Measurements from ENCODE around the gene UBA1. TPM values are rescaled to one million over a fixed set of nuclear protein-coding genes. Genes with fewer than 3 reads are reported as not detected.

Gene UBA1
- total RNA-seq, 1 donor from 2014 or later = 161 TPM

DNA sequence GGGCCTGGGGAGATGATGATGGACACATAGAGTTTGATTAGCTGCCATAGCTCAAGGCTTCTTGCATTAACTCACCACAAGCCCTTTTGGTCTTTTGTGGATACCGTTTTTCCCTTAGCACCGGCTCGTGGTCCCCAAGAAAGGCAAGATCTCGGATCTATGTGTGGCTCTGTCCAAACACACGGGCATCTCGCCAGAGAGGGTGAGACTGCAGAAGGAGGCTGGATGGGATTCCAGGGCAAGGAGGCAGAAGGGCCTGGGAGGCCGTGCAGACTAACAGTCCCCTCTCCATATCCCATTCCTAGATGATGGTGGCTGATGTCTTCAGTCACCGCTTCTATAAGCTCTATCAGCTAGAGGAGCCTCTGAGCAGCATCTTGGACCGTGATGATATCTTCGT is 48.7 kb downstream of the UBA1 start:
- TF ChIP-seq CTCF (IDR thresholded peaks at IDR 0.05) = no peak
- intact Hi-C loops (cut with DNase I) = no loop called here
- no peak overlapping the region for H3K27ac ChIP-seq
- no peaks in the 10 kb centered on the region for H3K9me3 ChIP-seq
- H3K36me3 ChIP-seq = peaks cover 51% of the 10 kb centered on the region
- no peaks in the 10 kb centered on the region for H3K27me3 ChIP-seq
- DNase-seq (no peak), ATAC-seq (no peak)
- H3K4me1 ChIP-seq = no peaks in the 10 kb centered on the region
- no peak overlapping the region for H3K4me3 ChIP-seq

- no peak for TF ChIP-seq CTCF (IDR thresholded peaks at IDR 0.05)
- Histone ChIP-seq H3K9me3 (no peaks in the 10 kb centered on the region), H3K36me3 (peaks cover 51% of the 10 kb centered on the region), H3K27ac (no peak overlapping the region), H3K4me3 (no peak overlapping the region), H3K27me3 (no peaks in the 10 kb centered on the region), H3K4me1 (no peaks in the 10 kb centered on the region)
- DNase-seq (no peak), ATAC-seq (no peak)
- intact Hi-C loops (cut with DNase I) = no loop called here
Observed at GRCh38 chrX:47243351-47243750, 49.7 kb downstream of the UBA1 start.

DNA sequence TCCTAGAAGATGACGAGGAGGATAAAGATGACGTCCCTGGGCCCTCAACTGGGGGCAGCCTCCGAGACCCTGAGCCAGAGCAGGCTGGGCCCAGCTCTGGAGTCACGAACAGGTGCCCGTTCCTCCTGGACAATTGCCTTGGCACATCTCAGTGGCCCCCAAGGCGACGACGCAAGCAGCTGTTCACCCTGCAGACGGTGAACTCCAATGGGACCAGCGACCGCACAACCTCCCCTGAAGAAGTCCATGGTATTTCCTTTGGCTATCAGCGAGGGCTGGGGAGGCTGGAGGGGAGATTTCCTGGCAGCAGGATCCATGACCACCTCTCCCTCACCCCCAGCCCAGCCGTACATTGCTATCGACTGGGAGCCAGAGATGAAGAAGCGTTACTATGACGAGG is 51.0 kb downstream of the UBA1 start:
- intact Hi-C loops (cut with DNase I) = no loop called here

DNA sequence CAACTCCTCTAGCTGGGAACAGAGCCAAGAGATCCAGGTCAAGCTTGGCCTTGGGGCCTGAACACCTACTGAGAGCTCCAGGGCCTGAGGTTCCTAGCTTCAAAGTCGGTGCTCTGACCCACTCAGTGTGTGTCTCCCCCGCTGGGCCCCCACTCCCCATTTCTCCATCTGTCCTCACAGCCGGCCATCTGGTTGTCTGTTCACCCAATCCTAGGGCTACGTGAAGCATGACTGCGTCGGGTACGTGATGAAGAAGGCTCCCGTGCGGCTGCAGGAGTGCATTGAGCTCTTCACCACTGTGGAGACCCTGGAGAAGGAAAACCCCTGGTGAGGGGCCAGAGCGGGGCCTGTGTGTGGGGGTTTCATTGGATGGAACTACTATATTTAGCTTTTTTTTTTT is 51.5 kb downstream of the UBA1 start:
- Histone ChIP-seq H3K27ac (no peak overlapping the region), H3K9me3 (no peaks in the 10 kb centered on the region), H3K27me3 (no peaks in the 10 kb centered on the region), H3K36me3 (peaks cover 47% of the 10 kb centered on the region), H3K4me1 (no peaks in the 10 kb centered on the region), H3K4me3 (no peak overlapping the region)
- intact Hi-C loops (cut with DNase I) = no loop called here
- DNase-seq (no peak), ATAC-seq (no peak)
- no peak for TF ChIP-seq CTCF (IDR thresholded peaks at IDR 0.05)

More for the DNA sequence above, 51.0 kb downstream of the UBA1 start:
- DNase-seq = no peak
- H3K4me1 ChIP-seq = no peaks in the 10 kb centered on the region
- TF ChIP-seq CTCF (IDR thresholded peaks at IDR 0.05) = no peak
- no peak overlapping the region for H3K4me3 ChIP-seq
- no peaks in the 10 kb centered on the region for H3K9me3 ChIP-seq
- no peak overlapping the region for H3K27ac ChIP-seq
- H3K36me3 ChIP-seq = peaks cover 51% of the 10 kb centered on the region
- ATAC-seq = no peak
- no peaks in the 10 kb centered on the region for H3K27me3 ChIP-seq

DNA sequence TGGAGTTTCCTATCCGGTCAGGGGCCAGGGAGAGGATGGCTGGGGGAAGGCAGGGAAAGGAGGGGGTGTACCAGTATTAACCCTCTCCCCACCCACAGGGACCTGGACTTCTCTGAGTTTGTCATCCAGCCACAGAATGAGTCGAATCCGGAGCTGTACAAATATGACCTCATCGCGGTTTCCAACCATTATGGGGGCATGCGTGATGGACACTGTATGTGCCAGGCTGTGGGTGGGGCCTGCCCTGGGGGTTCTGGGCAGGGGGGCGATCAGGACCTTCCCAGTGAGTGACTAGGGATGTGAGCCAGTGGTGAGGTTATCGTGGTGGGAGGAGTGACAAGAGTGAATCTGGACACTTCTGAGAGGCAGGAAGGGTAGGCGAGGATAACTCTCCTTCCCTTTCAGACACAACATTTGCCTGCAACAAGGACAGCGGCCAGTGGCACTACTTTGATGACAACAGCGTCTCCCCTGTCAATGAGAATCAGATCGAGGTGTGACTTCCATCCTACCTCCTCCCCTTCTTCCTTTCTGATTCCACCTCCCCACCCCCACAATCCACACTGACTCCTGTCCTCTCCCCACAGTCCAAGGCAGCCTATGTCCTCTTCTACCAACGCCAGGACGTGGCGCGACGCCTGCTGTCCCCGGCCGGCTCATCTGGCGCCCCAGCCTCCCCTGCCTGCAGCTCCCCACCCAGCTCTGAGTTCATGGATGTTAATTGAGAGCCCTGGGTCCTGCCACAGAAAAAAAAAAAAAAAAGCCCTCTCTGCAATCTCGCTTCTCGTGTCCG is 53.8 kb downstream of the UBA1 start:
- intact Hi-C loops (cut with DNase I) = no loop called here
- no peak for DNase-seq
- Histone ChIP-seq H3K36me3 (peaks cover 30% of the 10 kb centered on the region), H3K9me3 (no peaks in the 10 kb centered on the region), H3K4me3 (no peak overlapping the region), H3K27ac (no peak overlapping the region), H3K4me1 (no peaks in the 10 kb centered on the region), H3K27me3 (no peaks in the 10 kb centered on the region)
- TF ChIP-seq CTCF (IDR thresholded peaks at IDR 0.05) = no peak
- ATAC-seq = no peak

DNA sequence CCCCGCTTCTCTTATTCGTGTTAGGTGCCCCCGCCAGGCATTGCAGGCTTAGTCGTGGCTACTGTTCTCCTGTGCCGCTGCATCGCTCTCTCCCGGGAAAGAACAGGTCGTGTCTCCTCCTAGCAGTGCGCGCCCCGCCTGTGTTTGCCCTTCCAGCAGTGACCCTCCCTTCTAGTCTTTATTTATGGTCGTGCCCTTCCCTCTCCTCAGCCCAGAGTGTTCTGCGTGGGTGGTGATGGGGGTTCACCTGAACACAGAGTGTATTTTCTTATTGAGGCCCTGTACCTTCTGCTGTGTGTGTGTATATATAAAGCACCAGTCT is 54.3 kb downstream of the UBA1 start:
- no peak for TF ChIP-seq CTCF (IDR thresholded peaks at IDR 0.05)
- intact Hi-C loops (cut with DNase I) = no loop called here
- Histone ChIP-seq H3K9me3 (no peaks in the 10 kb centered on the region), H3K4me3 (no peak overlapping the region), H3K4me1 (no peaks in the 10 kb centered on the region), H3K27me3 (no peaks in the 10 kb centered on the region), H3K36me3 (peaks cover 30% of the 10 kb centered on the region), H3K27ac (no peak overlapping the region)
- ATAC-seq (no peak), DNase-seq (no peak)

Measured in upper lobe of right lung (tissue), 1 donor.